ENCODE data around the gene MOV10L1. TPM values are rescaled to one million over a fixed set of nuclear protein-coding genes. Genes with fewer than 3 reads are reported as not detected.

MOV10L1 gene
- total and polyA plus RNA-seq, 9 of the 15 experiments (the other 6 are each of a cell fraction or from before 2014, with no cell fraction given), result 0.06 to 0.43 (median 0.15) TPM

- TF ChIP-seq HDAC3 (IDR thresholded peaks at IDR 0.05; ENCODE audit: borderline replicate concordance, partially characterized antibody) (no peak), ERF (CRISPR knock-in tag; IDR thresholded peaks at IDR 0.05) (no peak)
Measured at GRCh38 chr22:50049299-50050195, 40.3 kb upstream of the MOV10L1 start (continued).

- POLR2A ChIA-PET, result interaction anchor here (1.1 kb wide), 1 partner anchor 7 kb away, joined by 3 read pairs; no protein-coding TSS in a partner anchor
- CTCF ChIA-PET (ENCODE audit: low intra/inter-chr PET ratio), result no interaction called here
- H3K4me2 ChIP-seq (ENCODE audit: insufficient read depth, low read length), result no peak overlapping the region
- FAIRE-seq (no peak), ATAC-seq (no peak), DNase-seq (ENCODE audit: extremely low read depth in 1 of 4, low spot score in 3 of 4) (peak in 2 of 4 experiments; percentile 27 to 28)
- H3K27ac ChIP-seq (ENCODE audit: extremely low read depth, low read depth, low read length), result no peak overlapping the region
- 23% methylated on average over 18 of the region's 18 CpGs for WGBS (ENCODE audit: insufficient coverage, low coverage, missing lambda C conversion rate)
- no peaks in the 10 kb centered on the region for H3K36me3 ChIP-seq (ENCODE audit: control insufficient read depth, insufficient read depth, low read length)
- H3K4me1 ChIP-seq (replicated peaks in 1 of 2; ENCODE audit: control insufficient read depth in 2 of 2, insufficient read depth in 2 of 2, low read length in 2 of 2), result peaks cover 0 to 19% of the 10 kb centered on the region in 2 experiments; a peak in 2 of 5 replicates
- no peaks in the 10 kb centered on the region for H4K20me1 ChIP-seq (replicated peaks; ENCODE audit: control insufficient read depth, insufficient read depth, low read length)
- no peak overlapping the region for H2AFZ ChIP-seq (ENCODE audit: low read depth, low read length)
- in situ Hi-C loops (cut with MboI) (no loop called here), intact Hi-C loops (cut with micrococcal nuclease) (no loop called here)
- no peak overlapping the region; a peak in 1 of 4 replicates for H3K9ac ChIP-seq (ENCODE audit: insufficient read depth in 1 of 2, low read depth in 2 of 2, low read length in 2 of 2)
- no peaks in the 10 kb centered on the region for H3K79me2 ChIP-seq (ENCODE audit: control insufficient read depth, insufficient read depth, low read length)
- H3K9me1 ChIP-seq (ENCODE audit: control insufficient read depth, insufficient read depth, low read length), result no peaks in the 10 kb centered on the region
- no peak overlapping the region for H3K4me3 ChIP-seq
- no peaks in the 10 kb centered on the region for H3K9me3 ChIP-seq (replicated peaks; ENCODE audit: control insufficient read depth, insufficient read depth, low read depth, low read length)
- peaks cover 2 to 38% of the 10 kb centered on the region in 2 experiments; a peak in 3 of 5 replicates for H3K27me3 ChIP-seq (ENCODE audit: control insufficient read depth in 2 of 2, insufficient read depth in 2 of 2, low read length in 2 of 2)
- no TSS peak for BruUV-seq (replicated peaks)
- TF ChIP-seq L3MBTL2 (IDR thresholded peaks at IDR 0.05) (peak; percentile 60), BHLHE40 (IDR thresholded peaks at IDR 0.05; ENCODE audit: low read length) (peak; percentile 78), MTA1 (IDR thresholded peaks at IDR 0.05; ENCODE audit: borderline replicate concordance) (no peak), ZNF12 (CRISPR knock-in tag; IDR thresholded peaks at IDR 0.05) (no peak), EGR1 (conservative IDR thresholded peaks at IDR 0.05) (peak; percentile 27; the same call in 1 of the 2 replicates), NCOA2 (IDR thresholded peaks at IDR 0.05; ENCODE audit: partially characterized antibody in 2 of 2) (no peak)
- TF ChIP-seq, protein P1, sequence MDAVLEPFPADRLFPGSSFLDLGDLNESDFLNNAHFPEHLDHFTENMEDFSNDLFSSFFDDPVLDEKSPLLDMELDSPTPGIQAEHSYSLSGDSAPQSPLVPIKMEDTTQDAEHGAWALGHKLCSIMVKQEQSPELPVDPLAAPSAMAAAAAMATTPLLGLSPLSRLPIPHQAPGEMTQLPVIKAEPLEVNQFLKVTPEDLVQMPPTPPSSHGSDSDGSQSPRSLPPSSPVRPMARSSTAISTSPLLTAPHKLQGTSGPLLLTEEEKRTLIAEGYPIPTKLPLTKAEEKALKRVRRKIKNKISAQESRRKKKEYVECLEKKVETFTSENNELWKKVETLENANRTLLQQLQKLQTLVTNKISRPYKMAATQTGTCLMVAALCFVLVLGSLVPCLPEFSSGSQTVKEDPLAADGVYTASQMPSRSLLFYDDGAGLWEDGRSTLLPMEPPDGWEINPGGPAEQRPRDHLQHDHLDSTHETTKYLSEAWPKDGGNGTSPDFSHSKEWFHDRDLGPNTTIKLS (IDR thresholded peaks at IDR 0.05; ENCODE audit: borderline replicate concordance, low read depth), result no peak
Measured at GRCh38 chr22:50051930-50052329, 37.9 kb upstream of the MOV10L1 start.

Measured in K562 (cell line).